Activated CD8-positive, alpha-beta T cell treated with anti-CD3 and anti-CD28 coated beads, Interleukin-2, amount 10 ng/mL, durations not matched to agents 7 days and 5 days (primary cell): ENCODE data around the gene FHOD3. TPM values are rescaled to one million over a fixed set of nuclear protein-coding genes. Genes with fewer than 3 reads are reported as not detected.

Experiments used
- ATAC-seq: fragments of 150-1000 bp; cut with Tn5 transposase; one replicate; pipeline ENCODE4 v1.10.0; 2021; ENCODE audit warnings: moderate library complexity
- CTCF ChIA-PET: fragments of 350-600 bp; sonication (Branson Sonifier 250); formaldehyde crosslinking; loops from one replicate; lab custom pipeline; 2021; ENCODE audit warnings: antibody characterized with exemption; lab: Charles Lee
- POLR2A ChIA-PET: fragments of 350-600 bp; sonication (Branson Sonifier 250); formaldehyde crosslinking; loops from one replicate; lab custom pipeline; 2021; ENCODE audit warnings: antibody characterized with exemption; lab: Charles Lee
- DNase-seq: peaks from one replicate; pipeline ENCODE4 v3.0.0-alpha.2; 2020
- H3K27ac Mint-ChIP-seq: one replicate; pipeline ENCODE4 v1.8.0; 2021; ENCODE audit warnings: mild to moderate bottlenecking, mixed read lengths
- H3K27me3 Mint-ChIP-seq: one replicate; pipeline ENCODE4 v1.8.0; 2021; ENCODE audit warnings: low read depth, mixed read lengths
- H3K36me3 Mint-ChIP-seq: one replicate; pipeline ENCODE4 v1.8.0; 2021; ENCODE audit warnings: low read depth, mixed read lengths
- H3K4me1 Mint-ChIP-seq: one replicate; pipeline ENCODE4 v1.8.0; 2021; ENCODE audit warnings: low read depth, mixed read lengths
- H3K4me3 Mint-ChIP-seq: one replicate; pipeline ENCODE4 v1.8.0; 2021; ENCODE audit warnings: mild to moderate bottlenecking, mixed read lengths
- H3K9me3 Mint-ChIP-seq: one replicate; pipeline ENCODE4 v1.8.0; 2022; ENCODE audit warnings: mixed read lengths; ENCODE audit not compliant: insufficient read depth
- total RNA-seq, 2 experiments: library from RNA; stranded (reverse); gene quantifications; one replicate each; pipeline ENCODE4 v1.2.3, GENCODE V29; 2021

The FHOD3 gene
- total RNA-seq, 2 experiments from 2014 or later = not detected

- CTCF ChIA-PET = no interaction called here
These were observed 82.0 kb downstream of the FHOD3 start for GRCh38 chr18:36379435-36379984.

GRCh38 chr18:36380173-36380827 lies 82.8 kb downstream of the FHOD3 start:
- ChIA-PET CTCF (interaction anchor here (0.6 kb wide), 1 partner anchor 51 kb away, joined by 4 read pairs; no protein-coding TSS in a partner anchor), POLR2A (no interaction called here)
- peaks cover 5% of the 10 kb centered on the region for H3K27me3 Mint-ChIP-seq
- no peak for DNase-seq
- H3K36me3 Mint-ChIP-seq = no peaks in the 10 kb centered on the region
- no peaks in the 10 kb centered on the region for H3K4me1 Mint-ChIP-seq
- ATAC-seq = no peak
- no peak overlapping the region for H3K27ac Mint-ChIP-seq
- H3K9me3 Mint-ChIP-seq = no peaks in the 10 kb centered on the region
- H3K4me3 Mint-ChIP-seq = no peak overlapping the region

More at GRCh38 chr18:36379435-36379984, 82.0 kb downstream of the FHOD3 start:
- H3K4me3 Mint-ChIP-seq = no peak overlapping the region
- no peaks in the 10 kb centered on the region for H3K9me3 Mint-ChIP-seq
- no peaks in the 10 kb centered on the region for H3K36me3 Mint-ChIP-seq
- DNase-seq (no peak), ATAC-seq (no peak)
- no peak overlapping the region for H3K27ac Mint-ChIP-seq
- H3K4me1 Mint-ChIP-seq = no peaks in the 10 kb centered on the region
- H3K27me3 Mint-ChIP-seq = peaks cover 5% of the 10 kb centered on the region
- POLR2A ChIA-PET = no interaction called here

GRCh38 chr18:36381075-36381474 lies 83.6 kb downstream of the FHOD3 start:
- POLR2A ChIA-PET = no interaction called here
- Mint-ChIP-seq H3K9me3 (no peaks in the 10 kb centered on the region), H3K27ac (no peak overlapping the region), H3K4me3 (no peak overlapping the region), H3K4me1 (no peaks in the 10 kb centered on the region), H3K27me3 (peaks cover 3% of the 10 kb centered on the region), H3K36me3 (no peaks in the 10 kb centered on the region)
- ATAC-seq = no peak
- no peak for DNase-seq
- CTCF ChIA-PET = interaction anchor here (0.6 kb wide), 1 partner anchor 52 kb away, joined by 4 read pairs; no protein-coding TSS in a partner anchor

DNA sequence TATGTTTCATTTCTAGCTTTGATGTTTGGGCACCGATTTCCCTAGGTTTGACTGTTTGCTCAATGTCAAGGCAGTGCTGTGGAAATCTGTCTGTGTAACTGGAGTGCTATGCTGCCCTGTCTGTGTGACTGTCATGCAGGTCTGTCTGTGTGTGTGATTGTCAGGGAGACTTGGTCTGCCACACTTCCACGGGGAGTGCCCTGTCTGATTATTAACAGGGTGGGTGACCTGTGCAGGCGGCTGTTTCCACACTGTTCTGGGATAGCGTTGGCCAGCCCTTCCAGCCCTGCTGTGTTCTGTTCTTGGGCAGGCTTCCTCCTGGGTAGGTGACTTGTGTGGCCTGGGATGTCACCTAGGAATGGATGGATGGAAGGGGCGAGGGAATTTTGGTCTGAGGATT lies 85.3 kb downstream of the FHOD3 start:
- no peak overlapping the region for H3K27ac Mint-ChIP-seq
- no peak for DNase-seq
- ATAC-seq = no peak
- H3K36me3 Mint-ChIP-seq = no peaks in the 10 kb centered on the region
- no peaks in the 10 kb centered on the region for H3K4me1 Mint-ChIP-seq
- ChIA-PET POLR2A (no interaction called here), CTCF (no interaction called here)
- H3K27me3 Mint-ChIP-seq = peaks cover 3% of the 10 kb centered on the region
- H3K4me3 Mint-ChIP-seq = no peak overlapping the region
- no peaks in the 10 kb centered on the region for H3K9me3 Mint-ChIP-seq

DNA sequence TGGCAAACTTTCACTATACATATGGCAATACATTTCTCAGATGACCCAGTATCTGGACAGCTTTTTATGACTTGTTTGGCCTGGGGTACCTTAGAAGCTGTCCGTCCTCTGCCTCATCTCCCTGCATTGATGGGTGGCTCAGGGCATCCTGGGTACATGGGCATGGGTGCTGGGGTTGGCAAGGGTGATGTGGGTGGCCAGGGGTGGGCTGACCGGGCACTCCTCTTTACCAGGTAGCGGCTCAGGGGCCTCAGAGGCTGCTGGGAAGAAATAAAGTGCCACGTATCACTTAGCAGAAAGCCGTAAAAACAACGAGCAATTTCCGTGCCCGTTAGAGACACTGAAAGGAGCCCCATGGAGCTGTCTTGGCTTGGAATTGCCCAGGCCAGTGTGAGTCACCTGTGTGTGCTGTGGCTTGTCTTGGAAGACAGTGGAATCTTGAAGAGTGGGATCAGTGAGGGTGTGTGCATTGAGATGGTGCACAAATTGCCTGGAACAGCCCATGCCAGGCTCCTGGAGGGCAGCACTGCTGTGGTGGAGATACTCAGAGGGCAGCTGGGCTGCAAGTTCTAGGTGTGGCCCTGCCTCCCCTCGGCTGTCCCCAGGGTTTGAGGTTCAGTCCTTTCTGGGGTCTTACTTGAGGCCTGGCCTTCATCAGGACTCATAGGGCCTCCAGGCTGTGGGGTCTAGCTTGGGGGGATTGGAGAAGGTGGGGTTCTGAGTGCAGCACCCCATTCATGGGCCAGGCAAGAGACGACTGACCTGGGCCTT lies 88.8 kb downstream of the FHOD3 start:
- ChIA-PET CTCF (no interaction called here), POLR2A (no interaction called here)
- DNase-seq (no peak), ATAC-seq (no peak)
- Mint-ChIP-seq H3K4me1 (no peaks in the 10 kb centered on the region), H3K4me3 (no peak overlapping the region), H3K36me3 (no peaks in the 10 kb centered on the region), H3K27me3 (no peaks in the 10 kb centered on the region), H3K27ac (no peak overlapping the region), H3K9me3 (no peaks in the 10 kb centered on the region)

- ATAC-seq (no peak), DNase-seq (no peak)
- no peak overlapping the region for H3K27ac Mint-ChIP-seq
- H3K4me3 Mint-ChIP-seq = no peak overlapping the region
- H3K4me1 Mint-ChIP-seq = no peaks in the 10 kb centered on the region
- POLR2A ChIA-PET = no interaction called here
- H3K36me3 Mint-ChIP-seq = no peaks in the 10 kb centered on the region
- CTCF ChIA-PET = no interaction called here
- no peaks in the 10 kb centered on the region for H3K27me3 Mint-ChIP-seq
- H3K9me3 Mint-ChIP-seq = no peaks in the 10 kb centered on the region
These were observed 89.8 kb downstream of the FHOD3 start for GRCh38 chr18:36387310-36387709.

DNA sequence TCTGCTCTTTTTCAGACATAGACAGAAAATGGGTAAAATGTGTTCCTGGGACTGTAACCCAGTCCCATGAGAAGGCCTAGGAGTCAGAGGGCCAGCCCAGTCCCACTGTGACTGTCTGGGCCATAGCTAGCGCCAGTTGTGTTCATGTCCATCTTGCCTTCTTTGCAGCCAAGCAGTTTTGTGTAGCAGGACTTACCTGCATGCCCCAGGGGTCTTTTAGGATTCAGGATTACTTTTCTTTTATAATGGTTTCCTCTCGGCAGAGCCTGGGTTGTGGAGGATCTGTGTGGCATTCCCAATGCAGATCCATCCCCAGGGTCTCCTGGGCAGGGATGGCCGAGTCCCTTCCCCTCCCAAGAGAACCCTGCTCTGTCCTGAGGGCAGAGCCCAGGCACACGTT lies 90.8 kb downstream of the FHOD3 start:
- no peaks in the 10 kb centered on the region for H3K9me3 Mint-ChIP-seq
- no peaks in the 10 kb centered on the region for H3K4me1 Mint-ChIP-seq
- no peaks in the 10 kb centered on the region for H3K36me3 Mint-ChIP-seq
- ChIA-PET POLR2A (no interaction called here), CTCF (no interaction called here)
- H3K27me3 Mint-ChIP-seq = no peaks in the 10 kb centered on the region
- DNase-seq = no peak
- no peak overlapping the region for H3K27ac Mint-ChIP-seq
- no peak overlapping the region for H3K4me3 Mint-ChIP-seq
- no peak for ATAC-seq

GRCh38 chr18:36389027-36389426 lies 91.5 kb downstream of the FHOD3 start:
- CTCF ChIA-PET = no interaction called here
- ATAC-seq = no peak
- DNase-seq = no peak
- H3K9me3 Mint-ChIP-seq = no peaks in the 10 kb centered on the region
- no peaks in the 10 kb centered on the region for H3K4me1 Mint-ChIP-seq
- H3K27ac Mint-ChIP-seq = no peak overlapping the region
- no peaks in the 10 kb centered on the region for H3K27me3 Mint-ChIP-seq
- POLR2A ChIA-PET = no interaction called here
- no peaks in the 10 kb centered on the region for H3K36me3 Mint-ChIP-seq
- H3K4me3 Mint-ChIP-seq = no peak overlapping the region

DNA sequence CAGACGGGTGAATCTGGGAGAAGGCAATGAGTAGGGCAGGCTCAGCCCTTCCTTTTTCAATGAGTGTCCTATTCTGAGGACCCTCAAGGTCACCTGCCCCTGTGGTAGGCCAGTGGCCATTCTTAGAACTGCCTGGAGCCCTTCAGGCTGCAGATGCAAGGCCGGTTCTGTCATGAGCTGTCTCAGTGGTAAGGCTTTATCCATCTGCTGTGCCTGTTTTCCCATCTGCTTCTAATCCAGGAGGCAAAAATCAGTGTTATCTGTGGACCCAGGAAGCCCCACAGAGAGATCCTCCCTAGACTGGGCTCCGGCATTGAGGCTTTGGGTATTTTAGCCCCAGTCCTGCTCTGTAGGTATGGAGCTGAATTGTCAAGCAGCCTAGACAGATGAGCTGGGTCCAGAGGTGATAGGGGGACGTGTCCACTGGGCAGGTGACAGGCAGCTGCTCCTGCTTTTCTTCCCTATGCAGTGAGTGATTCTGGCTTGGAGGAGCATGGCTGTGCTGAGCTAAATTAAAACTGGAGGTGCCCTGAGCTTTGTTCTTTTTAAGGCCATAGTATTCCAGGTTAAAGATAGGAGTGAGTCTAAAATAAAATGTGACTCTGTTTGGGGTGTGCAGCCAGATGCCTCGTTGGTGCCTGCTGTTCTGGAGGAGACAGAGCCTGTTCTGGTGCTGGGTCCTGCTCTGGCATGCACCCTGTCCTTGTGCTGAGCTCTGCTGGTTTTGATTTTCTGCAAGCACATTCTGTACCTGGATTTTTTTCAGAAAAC lies 92.5 kb downstream of the FHOD3 start:
- ChIA-PET POLR2A (no interaction called here), CTCF (no interaction called here)
- Mint-ChIP-seq H3K4me1 (no peaks in the 10 kb centered on the region), H3K27ac (no peak overlapping the region), H3K4me3 (no peak overlapping the region), H3K9me3 (no peaks in the 10 kb centered on the region), H3K36me3 (no peaks in the 10 kb centered on the region), H3K27me3 (no peaks in the 10 kb centered on the region)
- ATAC-seq = no peak
- no peak for DNase-seq

GRCh38 chr18:36391426-36392145 lies 94.1 kb downstream of the FHOD3 start:
- no peak overlapping the region for H3K4me3 Mint-ChIP-seq
- no peaks in the 10 kb centered on the region for H3K36me3 Mint-ChIP-seq
- H3K9me3 Mint-ChIP-seq = peaks cover 4% of the 10 kb centered on the region
- H3K4me1 Mint-ChIP-seq = no peaks in the 10 kb centered on the region
- no peaks in the 10 kb centered on the region for H3K27me3 Mint-ChIP-seq
- ATAC-seq (no peak), DNase-seq (no peak)
- ChIA-PET POLR2A (no interaction called here), CTCF (no interaction called here)
- H3K27ac Mint-ChIP-seq = no peak overlapping the region

GRCh38 chr18:36392164-36392978 lies 94.9 kb downstream of the FHOD3 start:
- Mint-ChIP-seq H3K9me3 (peaks cover 8% of the 10 kb centered on the region), H3K27ac (no peak overlapping the region), H3K36me3 (no peaks in the 10 kb centered on the region), H3K4me3 (no peak overlapping the region), H3K27me3 (no peaks in the 10 kb centered on the region), H3K4me1 (no peaks in the 10 kb centered on the region)
- ATAC-seq = no peak
- ChIA-PET CTCF (no interaction called here), POLR2A (no interaction called here)
- DNase-seq = no peak
